Measurements from ENCODE around the gene OR8D2. TPM values are rescaled to one million over a fixed set of nuclear protein-coding genes. Genes with fewer than 3 reads are reported as not detected.
"Not testable (repeated sequence)": the region's sequence is repeated elsewhere in the genome, so short reads cannot be mapped to it uniquely, and the experiment has no call there.

The OR8D2 gene
- total RNA-seq, 4 donors from 2014 or later = not detected

- Histone ChIP-seq H3K4me3 (no peak overlapping the region), H3K27ac (peak overlapping the region in 2 of 4 donors; percentile 50 to 56), H3K9me3 (no peaks in the 10 kb centered on the region), H3K36me3 (no peaks in the 10 kb centered on the region), H3K4me1 (peaks cover 0 to 7% (median 0%) of the 10 kb centered on the region in 4 donors), H3K27me3 (no peaks in the 10 kb centered on the region)
- TF ChIP-seq CTCF (IDR thresholded peaks at IDR 0.05) (no peak), POLR2A (IDR thresholded peaks at IDR 0.05) (no peak)
- DNase-seq = peak in 1 of 3 donors; percentile 50
These were observed 46.0 kb downstream of the OR8D2 start for GRCh38 chr11:124274000-124274399.

- not testable (repeated sequence) for H3K27ac ChIP-seq, H3K4me1 ChIP-seq, H3K9me3 ChIP-seq, H3K27me3 ChIP-seq, H3K4me3 ChIP-seq, H3K36me3 ChIP-seq
- DNase-seq = peak in 2 of 3 donors; percentile 52 to 53
These were observed 49.1 kb downstream of the OR8D2 start for GRCh38 chr11:124270886-124271285.

Other genes with a start within 250 kb of the OR8D2 start
- 10 to 100 TPM; 45.2 to 83.4 (median 62.6) TPM for gene VWA5A, start 204.7 kb downstream of the OR8D2 start, total RNA-seq
- gene OR10D3, start 136.9 kb downstream of the OR8D2 start, total RNA-seq = not detected
- under 1 TPM in 1 of 4 donors, not detected in 3; 0.13 TPM for gene OR8G1, start 79.1 kb downstream of the OR8D2 start, total RNA-seq
- gene OR8G5, start 63.8 kb downstream of the OR8D2 start, total RNA-seq = not detected
- not detected for gene OR8D1, start 6.2 kb downstream of the OR8D2 start, total RNA-seq
- not detected for gene OR8B2, start 64.3 kb upstream of the OR8D2 start, total RNA-seq
- not detected for gene OR8B3, start 78.8 kb upstream of the OR8D2 start, total RNA-seq
- not detected for gene OR8B4, start 104.7 kb upstream of the OR8D2 start, total RNA-seq
- not detected for gene OR8B8, start 125.5 kb upstream of the OR8D2 start, total RNA-seq
- gene OR8B12, start 223.5 kb upstream of the OR8D2 start, total RNA-seq = not detected
- gene OR8A1, start 249.8 kb upstream of the OR8D2 start, total RNA-seq = not detected

Data from Peyer's patch (tissue), 4 donors.